K562 (cell line): Measurements from ENCODE around the gene ALDH1A2. TPM values are rescaled to one million over a fixed set of nuclear protein-coding genes. Genes with fewer than 3 reads are reported as not detected.

Source experiments
- ATAC-seq: fragments of 200-7000 bp; cut with Tn5 transposase; 3 replicates; pipeline ENCODE4 v1.9.1; 2020; ENCODE audit warnings: moderate library complexity
- BruUV-seq: library from RNA; stranded (reverse); fragments of 400-500 nt; replicated peaks from 2 replicates; lab custom pipeline; 2021; lab: Mats Ljungman, UMichigan
- CTCF ChIA-PET: fragments of 300-600 bp; formaldehyde crosslinking; extraction: SDS; loops from one replicate; lab custom pipeline; 2021; ENCODE audit warnings: low intra/inter-chr PET ratio; lab: Yijun Ruan, JAX
- POLR2A ChIA-PET: fragments of 300-600, 350-650 bp; sonication (Branson Sonifier 250); formaldehyde crosslinking; extraction: SDS; loops from one replicate; lab custom pipeline; 2021; ENCODE audit warnings: antibody characterized with exemption, inconsistent platforms; lab: Yijun Ruan, JAX
- DNase-seq, 4 experiments: peaks; one replicate each; pipeline versions ENCODE4 v3.0.0 to v3.0.0-alpha.2; 2011 to 2018; ENCODE audit warnings: low spot score in 3 of 4, mixed read lengths in 3 of 4; ENCODE audit errors: extremely low read depth in 1 of 4
- FAIRE-seq: peaks from 2 replicates; lab custom pipeline; 2011; peaks lifted over from hg19 to GRCh38; lab: Jason Lieb, UNC
- H2AFZ ChIP-seq: 2 replicates; pipeline ENCODE4 v1.6.0; 2011; ENCODE audit warnings: low read depth, low read length, control low read depth, inconsistent platforms
- H3K27ac ChIP-seq: fragments of 200-600 bp; 3 replicates; pipeline ENCODE4 v1.8.0; 2011; ENCODE audit warnings: low read depth, mild to moderate bottlenecking, control low read depth, inconsistent platforms, low read length, moderate library complexity, mixed read lengths; ENCODE audit errors: extremely low read depth
- H3K27me3 ChIP-seq, 2 experiments: fragments of 300-600 bp in 1 of 2; 2 replicates in 1 of 2; 3 replicates in 1 of 2; pipeline versions ENCODE4 v1.6.0 to v1.8.0; 2011; ENCODE audit warnings: inconsistent platforms in 2 of 2, low read length in 2 of 2, mild to moderate bottlenecking in 1 of 2, mixed read lengths in 1 of 2, moderate library complexity in 1 of 2; ENCODE audit not compliant: control insufficient read depth in 2 of 2, insufficient read depth in 2 of 2
- H3K36me3 ChIP-seq: fragments of 300-600 bp; 3 replicates; pipeline ENCODE4 v1.8.0; 2011; ENCODE audit warnings: mild to moderate bottlenecking, low read length, inconsistent platforms; ENCODE audit not compliant: control insufficient read depth, insufficient read depth
- H3K4me1 ChIP-seq, 2 experiments: fragments of 200-600 bp in 1 of 2; replicated peaks in 1 of 2; 2 replicates in 1 of 2; 3 replicates in 1 of 2; pipeline versions ENCODE4 v1.5.1 to v1.8.0; 2011; ENCODE audit warnings: inconsistent platforms in 2 of 2, low read length in 2 of 2, mild to moderate bottlenecking in 1 of 2, mixed read lengths in 1 of 2, moderate library complexity in 1 of 2; ENCODE audit not compliant: control insufficient read depth in 2 of 2, insufficient read depth in 2 of 2
- H3K4me2 ChIP-seq: 2 replicates; pipeline ENCODE4 v1.6.1; 2011; ENCODE audit warnings: low read length, control low read depth, inconsistent platforms, mixed read lengths; ENCODE audit not compliant: insufficient read depth
- H3K4me3 ChIP-seq: fragments of 200-600 bp; sonication (generic), shearing (Covaris generic); 2 replicates; pipeline ENCODE4 v1.5.1; 2016; ENCODE audit warnings: control low read depth, inconsistent platforms
- H3K79me2 ChIP-seq: fragments of 200-600 bp; 3 replicates; pipeline ENCODE4 v1.8.0; 2011; ENCODE audit warnings: low read length, inconsistent platforms; ENCODE audit not compliant: control insufficient read depth, insufficient read depth
- H3K9ac ChIP-seq, 2 experiments: 2 replicates each; pipeline versions ENCODE4 v1.6.0 to v1.6.1; 2011; ENCODE audit warnings: low read depth in 2 of 2, low read length in 2 of 2, control low read depth in 1 of 2, inconsistent platforms in 1 of 2, mild to moderate bottlenecking in 1 of 2, mixed read lengths in 1 of 2; ENCODE audit not compliant: insufficient read depth in 1 of 2
- H3K9me1 ChIP-seq: one replicate; pipeline ENCODE4 v1.6.0; 2011; ENCODE audit warnings: inconsistent platforms, mild to moderate bottlenecking, low read length, moderate library complexity; ENCODE audit not compliant: control insufficient read depth, insufficient read depth
- H3K9me3 ChIP-seq: replicated peaks from 2 replicates; pipeline ENCODE4 v1.5.1; 2011; ENCODE audit warnings: low read depth, low read length, inconsistent platforms; ENCODE audit not compliant: control insufficient read depth, insufficient read depth
- H4K20me1 ChIP-seq: replicated peaks from 2 replicates; pipeline ENCODE4 v1.6.1; 2011; ENCODE audit warnings: low read length, inconsistent platforms, mixed read lengths; ENCODE audit not compliant: control insufficient read depth, insufficient read depth
- BACH1 ChIP-seq: fragments of 200-800 bp; sonication (Bioruptor generic); IDR thresholded peaks from 2 replicates; pipeline ENCODE4 v1.6.1; 2016; ENCODE audit warnings: missing genetic modification characterization, missing compliant biosample characterization
- GTF2A2 ChIP-seq: IDR thresholded peaks from 2 replicates; pipeline ENCODE4 v1.6.1; 2016; ENCODE audit warnings: mild to moderate bottlenecking, missing genetic modification characterization, missing compliant biosample characterization
- NFXL1 ChIP-seq: fragments of 450-650 bp; formaldehyde crosslinking; IDR thresholded peaks from 2 replicates; pipeline ENCODE4 v1.4.0; 2021; ENCODE audit warnings: mild to moderate bottlenecking
- NFYB ChIP-seq: IDR thresholded peaks from 2 replicates; pipeline ENCODE4 v1.6.1; 2011; ENCODE audit warnings: mild to moderate bottlenecking, moderate library complexity; ENCODE audit not compliant: insufficient read length; ENCODE audit errors: extremely low read depth
- ZFX ChIP-seq: sonication (generic); formaldehyde crosslinking; IDR thresholded peaks from 2 replicates; pipeline ENCODE4 v1.8.0; 2022; ENCODE audit warnings: mild to moderate bottlenecking, missing genetic modification reagents, moderate library complexity
- ZNF253 ChIP-seq: fragments of 250-450 bp; sonication (Bioruptor Pico); conservative IDR thresholded peaks from 2 replicates; pipeline ENCODE4 v1.6.1; 2021; ENCODE audit warnings: mild to moderate bottlenecking
- WGBS: fragments of 100-300 bp; shearing (Covaris generic); methylation state at CpG from one replicate; pipeline ENCODE4 v1.1.6; 2016; ENCODE audit warnings: low coverage, mixed read lengths; ENCODE audit not compliant: insufficient coverage; ENCODE audit errors: missing lambda C conversion rate; 5-methylcytosine and 5-hydroxymethylcytosine counted together
- in situ Hi-C: fragments of 300-500 bp; cut with MboI; formaldehyde crosslinking; loops from 4 replicates; pipeline ENCODE4 v1.15.0; 2018; ENCODE audit warnings: inconsistent platforms, mixed read lengths
- intact Hi-C: fragments of 100-400 bp; cut with micrococcal nuclease; formaldehyde crosslinking; loops from 2 replicates; pipeline ENCODE4 v1.14.2; 2022
- polyA plus RNA-seq, 8 experiments: library from polyadenylated mRNA; depleted of rRNA in 4 of 8; stranded (reverse) in 5 of 8; unstranded in 3 of 8; fragments of >200 nt; fragmentation: Nextera tagmentation in 2 of 8; fragmentation: Illumina TruSeq in 1 of 8; extraction: Ambion mirVana in 2 of 8; extraction: Trizol in 1 of 8; gene quantifications; 2 replicates each; pipeline versions ENCODE4 v1.2.1 to v1.2.3, GENCODE V29; 2011 to 2014; ENCODE audit warnings: inconsistent platforms in 1 of 8, missing spikeins in 1 of 8
- total RNA-seq, 7 experiments: library from RNA; depleted of rRNA in 6 of 7; stranded (reverse); fragments of >200 nt in 6 of 7; fragmentation: Illumina TruSeq in 2 of 7; extraction: Trizol in 2 of 7; gene quantifications; 2 replicates each; pipeline versions ENCODE4 v1.2.1 to v1.2.3, GENCODE V29; 2011 to 2021; ENCODE audit warnings: low replicate concordance in 1 of 7
- TF ChIP-seq, protein P1 (sequence below): fragments of 450-650 bp; IDR thresholded peaks from 2 replicates; pipeline ENCODE4 v1.6.1; 2016; ENCODE audit warnings: antibody characterized with exemption
- TF ChIP-seq, protein P2 (sequence below): fragments of 250-450 bp; sonication (Bioruptor Pico); IDR thresholded peaks from 2 replicates; pipeline ENCODE4 v1.4.0; 2020

The ALDH1A2 gene
- total and polyA plus RNA-seq, 9 of the 15 experiments (the other 6 are each of a cell fraction or from before 2014, with no cell fraction given): 115 to 393 (median 333) TPM

GRCh38 chr15:57992761-57993355 lies 72.7 kb downstream of the ALDH1A2 start:
- FAIRE-seq (no peak), DNase-seq (no peak), ATAC-seq (no peak)
- Histone ChIP-seq H3K9me3 (no peaks in the 10 kb centered on the region), H3K4me1 (no peaks in the 10 kb centered on the region), H3K36me3 (peaks cover 98% of the 10 kb centered on the region), H3K4me2 (no peak overlapping the region), H3K27me3 (no peaks in the 10 kb centered on the region), H3K9ac (no peak overlapping the region), H3K27ac (no peak overlapping the region), H3K79me2 (no peaks in the 10 kb centered on the region), H4K20me1 (no peaks in the 10 kb centered on the region), H2AFZ (no peak overlapping the region), H3K4me3 (no peak overlapping the region), H3K9me1 (no peaks in the 10 kb centered on the region)
- ChIA-PET CTCF (no interaction called here), POLR2A (interaction anchor here (0.6 to 1.8 kb wide), 2 partner anchors 13 to 1907 kb away, joined by 3 to 5 read pairs; no protein-coding TSS in a partner anchor)
- 85% methylated on average over 6 of the region's 6 CpGs for WGBS
- BruUV-seq: no TSS peak
- in situ Hi-C loops: no loop called here
- intact Hi-C loops: no loop called here
- no peak for TF ChIP-seq NFYB
- no peak for TF ChIP-seq NFXL1
- TF ChIP-seq, protein P1, sequence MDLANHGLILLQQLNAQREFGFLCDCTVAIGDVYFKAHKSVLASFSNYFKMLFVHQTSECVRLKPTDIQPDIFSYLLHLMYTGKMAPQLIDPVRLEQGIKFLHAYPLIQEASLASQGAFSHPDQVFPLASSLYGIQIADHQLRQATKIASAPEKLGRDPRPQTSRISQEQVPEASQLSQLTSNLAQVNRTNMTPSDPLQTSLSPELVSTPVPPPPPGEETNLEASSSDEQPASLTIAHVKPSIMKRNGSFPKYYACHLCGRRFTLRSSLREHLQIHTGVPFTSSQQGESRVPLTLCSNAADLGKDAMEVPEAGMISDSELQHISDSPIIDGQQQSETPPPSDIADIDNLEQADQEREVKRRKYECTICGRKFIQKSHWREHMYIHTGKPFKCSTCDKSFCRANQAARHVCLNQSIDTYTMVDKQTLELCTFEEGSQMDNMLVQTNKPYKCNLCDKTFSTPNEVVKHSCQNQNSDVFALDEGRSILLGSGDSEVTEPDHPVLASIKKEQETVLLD: no peak

DNA sequence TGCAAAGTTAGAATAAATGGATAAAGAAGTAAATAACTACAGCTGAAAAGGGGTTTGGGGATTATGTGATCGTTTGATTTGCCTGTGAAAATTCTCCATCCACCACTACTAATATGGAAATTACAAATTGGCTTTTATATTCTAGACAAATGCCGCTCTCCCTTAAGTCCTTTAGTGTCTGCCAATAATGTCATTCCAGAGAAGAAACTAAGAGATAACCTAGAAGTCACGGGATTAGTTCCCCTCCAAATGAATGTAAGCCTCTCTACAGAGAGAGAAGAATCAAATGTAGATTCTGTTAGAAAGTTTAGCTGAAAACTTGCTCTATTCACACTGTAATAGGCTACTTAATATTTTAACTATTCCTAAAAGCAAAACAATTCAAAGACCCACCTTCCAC lies 92.0 kb downstream of the ALDH1A2 start:
- no peak for DNase-seq
- H3K4me1 ChIP-seq: no peaks in the 10 kb centered on the region
- no peak for TF ChIP-seq GTF2A2 (tag)
- TF ChIP-seq ZNF253: no peak
- no peak for TF ChIP-seq BACH1 (tag)
- TF ChIP-seq ZFX: no peak
- TF ChIP-seq, protein P2, sequence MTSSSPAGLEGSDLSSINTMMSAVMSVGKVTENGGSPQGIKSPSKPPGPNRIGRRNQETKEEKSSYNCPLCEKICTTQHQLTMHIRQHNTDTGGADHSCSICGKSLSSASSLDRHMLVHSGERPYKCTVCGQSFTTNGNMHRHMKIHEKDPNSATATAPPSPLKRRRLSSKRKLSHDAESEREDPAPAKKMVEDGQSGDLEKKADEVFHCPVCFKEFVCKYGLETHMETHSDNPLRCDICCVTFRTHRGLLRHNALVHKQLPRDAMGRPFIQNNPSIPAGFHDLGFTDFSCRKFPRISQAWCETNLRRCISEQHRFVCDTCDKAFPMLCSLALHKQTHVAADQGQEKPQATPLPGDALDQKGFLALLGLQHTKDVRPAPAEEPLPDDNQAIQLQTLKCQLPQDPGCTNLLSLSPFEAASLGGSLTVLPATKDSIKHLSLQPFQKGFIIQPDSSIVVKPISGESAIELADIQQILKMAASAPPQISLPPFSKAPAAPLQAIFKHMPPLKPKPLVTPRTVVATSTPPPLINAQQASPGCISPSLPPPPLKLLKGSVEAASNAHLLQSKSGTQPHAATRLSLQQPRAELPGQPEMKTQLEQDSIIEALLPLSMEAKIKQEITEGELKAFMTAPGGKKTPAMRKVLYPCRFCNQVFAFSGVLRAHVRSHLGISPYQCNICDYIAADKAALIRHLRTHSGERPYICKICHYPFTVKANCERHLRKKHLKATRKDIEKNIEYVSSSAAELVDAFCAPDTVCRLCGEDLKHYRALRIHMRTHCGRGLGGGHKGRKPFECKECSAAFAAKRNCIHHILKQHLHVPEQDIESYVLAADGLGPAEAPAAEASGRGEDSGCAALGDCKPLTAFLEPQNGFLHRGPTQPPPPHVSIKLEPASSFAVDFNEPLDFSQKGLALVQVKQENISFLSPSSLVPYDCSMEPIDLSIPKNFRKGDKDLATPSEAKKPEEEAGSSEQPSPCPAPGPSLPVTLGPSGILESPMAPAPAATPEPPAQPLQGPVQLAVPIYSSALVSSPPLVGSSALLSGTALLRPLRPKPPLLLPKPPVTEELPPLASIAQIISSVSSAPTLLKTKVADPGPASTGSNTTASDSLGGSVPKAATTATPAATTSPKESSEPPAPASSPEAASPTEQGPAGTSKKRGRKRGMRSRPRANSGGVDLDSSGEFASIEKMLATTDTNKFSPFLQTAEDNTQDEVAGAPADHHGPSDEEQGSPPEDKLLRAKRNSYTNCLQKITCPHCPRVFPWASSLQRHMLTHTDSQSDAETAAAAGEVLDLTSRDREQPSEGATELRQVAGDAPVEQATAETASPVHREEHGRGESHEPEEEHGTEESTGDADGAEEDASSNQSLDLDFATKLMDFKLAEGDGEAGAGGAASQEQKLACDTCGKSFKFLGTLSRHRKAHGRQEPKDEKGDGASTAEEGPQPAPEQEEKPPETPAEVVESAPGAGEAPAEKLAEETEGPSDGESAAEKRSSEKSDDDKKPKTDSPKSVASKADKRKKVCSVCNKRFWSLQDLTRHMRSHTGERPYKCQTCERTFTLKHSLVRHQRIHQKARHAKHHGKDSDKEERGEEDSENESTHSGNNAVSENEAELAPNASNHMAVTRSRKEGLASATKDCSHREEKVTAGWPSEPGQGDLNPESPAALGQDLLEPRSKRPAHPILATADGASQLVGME (CRISPR knock-in tag): no peak

More for the DNA sequence above, 92.0 kb downstream of the ALDH1A2 start:
- 88% methylated on average over 3 of the region's 3 CpGs for WGBS
- Histone ChIP-seq H3K36me3 (peaks cover 33% of the 10 kb centered on the region; the same call in 1 of the 3 replicates), H3K4me2 (no peak overlapping the region), H3K4me3 (no peak overlapping the region), H3K9me3 (no peaks in the 10 kb centered on the region), H2AFZ (no peak overlapping the region), H3K27ac (no peak overlapping the region), H4K20me1 (no peaks in the 10 kb centered on the region), H3K9ac (no peak overlapping the region), H3K27me3 (no peaks in the 10 kb centered on the region), H3K79me2 (no peaks in the 10 kb centered on the region), H3K9me1 (peaks cover 2% of the 10 kb centered on the region)
- no TSS peak for BruUV-seq
- in situ Hi-C loops: no loop called here
- intact Hi-C loops: no loop called here
- ATAC-seq (no peak), FAIRE-seq (no peak)
- POLR2A ChIA-PET: interaction anchor here (2.0 kb wide), 1 partner anchor 14 kb away, joined by 5 read pairs; no protein-coding TSS in a partner anchor
- CTCF ChIA-PET: no interaction called here
